ENCODE measurements around the gene SLC7A8.

DNA sequence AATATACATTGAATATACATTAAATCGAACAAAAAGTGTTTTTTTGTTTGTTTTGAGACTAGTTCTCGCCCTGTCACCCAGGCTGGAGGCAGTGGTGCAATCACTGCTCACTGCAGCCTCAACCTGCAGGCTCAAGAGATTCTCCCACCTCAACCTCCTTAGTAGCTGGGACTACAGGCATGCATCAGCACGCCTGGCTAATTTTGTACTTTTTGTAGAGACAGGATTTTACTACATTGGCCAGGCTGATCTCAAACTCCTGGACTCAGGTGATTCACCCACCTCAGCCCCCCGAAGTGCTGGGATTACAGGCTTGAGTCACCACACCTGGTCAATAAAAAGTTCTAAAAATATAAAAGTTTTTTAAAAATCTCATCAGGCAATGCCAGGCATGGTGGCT lies 44.1 kb upstream of the SLC7A8 start:
- TF ChIP-seq, protein P1, sequence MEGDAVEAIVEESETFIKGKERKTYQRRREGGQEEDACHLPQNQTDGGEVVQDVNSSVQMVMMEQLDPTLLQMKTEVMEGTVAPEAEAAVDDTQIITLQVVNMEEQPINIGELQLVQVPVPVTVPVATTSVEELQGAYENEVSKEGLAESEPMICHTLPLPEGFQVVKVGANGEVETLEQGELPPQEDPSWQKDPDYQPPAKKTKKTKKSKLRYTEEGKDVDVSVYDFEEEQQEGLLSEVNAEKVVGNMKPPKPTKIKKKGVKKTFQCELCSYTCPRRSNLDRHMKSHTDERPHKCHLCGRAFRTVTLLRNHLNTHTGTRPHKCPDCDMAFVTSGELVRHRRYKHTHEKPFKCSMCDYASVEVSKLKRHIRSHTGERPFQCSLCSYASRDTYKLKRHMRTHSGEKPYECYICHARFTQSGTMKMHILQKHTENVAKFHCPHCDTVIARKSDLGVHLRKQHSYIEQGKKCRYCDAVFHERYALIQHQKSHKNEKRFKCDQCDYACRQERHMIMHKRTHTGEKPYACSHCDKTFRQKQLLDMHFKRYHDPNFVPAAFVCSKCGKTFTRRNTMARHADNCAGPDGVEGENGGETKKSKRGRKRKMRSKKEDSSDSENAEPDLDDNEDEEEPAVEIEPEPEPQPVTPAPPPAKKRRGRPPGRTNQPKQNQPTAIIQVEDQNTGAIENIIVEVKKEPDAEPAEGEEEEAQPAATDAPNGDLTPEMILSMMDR (IDR thresholded peaks at IDR 0.05; ENCODE audit: low read depth, low read length) = no peak
- TF ChIP-seq EZH2phosphoT487 (IDR thresholded peaks at IDR 0.05; ENCODE audit: low read depth) = no peak
